IPS-11a (cell line): ENCODE data around the gene PARD6G.
"Not testable (repeated sequence)": the region's sequence is repeated elsewhere in the genome, so short reads cannot be mapped to it uniquely, and the experiment has no call there.

Experiments used
- H3K4me3 ChIP-seq: one replicate; pipeline ENCODE4 v1.5.1; 2013; ENCODE audit warnings: low read depth, low read length, control low read depth

Gene PARD6G

GRCh38 chr18:80247393-80247841 is at the start of gene PARD6G:
Gene PARD6G, minus strand, starts transcription at chr18:80247514. Its CDS starts 166 bp downstream, at chr18:80247348.
- H3K4me3 ChIP-seq = peak within 1 kb of the TSS; percentile 69

GRCh38 chr18:80262241-80263033 is 15.1 kb upstream of the PARD6G start:
- not testable (repeated sequence) for H3K4me3 ChIP-seq

GRCh38 chr18:80259610-80260009 is 12.3 kb upstream of the PARD6G start:
- H3K4me3 ChIP-seq = no peak overlapping the region

- no peak overlapping the region for H3K4me3 ChIP-seq
Observed at GRCh38 chr18:80258640-80259039, 11.3 kb upstream of the PARD6G start.

GRCh38 chr18:80257579-80258543 is 10.5 kb upstream of the PARD6G start:
- H3K4me3 ChIP-seq = not testable (repeated sequence)

GRCh38 chr18:80254971-80255500 is 7.7 kb upstream of the PARD6G start:
- H3K4me3 ChIP-seq = no peak overlapping the region

- H3K4me3 ChIP-seq = no peak overlapping the region
Observed at GRCh38 chr18:80253871-80254492, 6.7 kb upstream of the PARD6G start.

GRCh38 chr18:80253236-80253635 is 5.9 kb upstream of the PARD6G start:
- H3K4me3 ChIP-seq = no peak overlapping the region

- H3K4me3 ChIP-seq = no peak overlapping the region
Observed at GRCh38 chr18:80252136-80252535, 4.8 kb upstream of the PARD6G start.

GRCh38 chr18:80251700-80252099 is 4.4 kb upstream of the PARD6G start:
- no peak overlapping the region for H3K4me3 ChIP-seq

GRCh38 chr18:80250740-80251364 is 3.5 kb upstream of the PARD6G start:
- H3K4me3 ChIP-seq = no peak overlapping the region

- no peak overlapping the region for H3K4me3 ChIP-seq
Observed at GRCh38 chr18:80249217-80250093, 2.1 kb upstream of the PARD6G start.

- peak overlapping the region; percentile 69 for H3K4me3 ChIP-seq
Observed at GRCh38 chr18:80246445-80247392, 595 bp downstream of the PARD6G start.

- H3K4me3 ChIP-seq = peak overlapping the region; percentile 45
Observed at GRCh38 chr18:80245781-80246444, 1.4 kb downstream of the PARD6G start.

GRCh38 chr18:80244956-80245730 is 2.2 kb downstream of the PARD6G start:
- H3K4me3 ChIP-seq = no peak overlapping the region

- H3K4me3 ChIP-seq = no peak overlapping the region
Observed at GRCh38 chr18:80244167-80244566, 3.1 kb downstream of the PARD6G start.

GRCh38 chr18:80243204-80243603 is 4.1 kb downstream of the PARD6G start:
- no peak overlapping the region for H3K4me3 ChIP-seq
